BE2C (cell line): ENCODE data around the gene DNMT3L.

Experiments used
- DNase-seq: peaks from one replicate; pipeline ENCODE4 v3.0.0-alpha.2; 2020
- H3K27me3 ChIP-seq: fragments of 250-450 bp; sonication (Bioruptor Pico); 2 replicates; pipeline ENCODE4 v1.5.1; 2020; ENCODE audit warnings: mild to moderate bottlenecking
- H3K36me3 ChIP-seq: fragments of 250-450 bp; sonication (Bioruptor Pico); 2 replicates; pipeline ENCODE4 v1.5.1; 2020; ENCODE audit warnings: mild to moderate bottlenecking
- H3K4me1 ChIP-seq: fragments of 250-450 bp; sonication (Bioruptor Pico); 2 replicates; pipeline ENCODE4 v1.5.1; 2020
- H3K4me3 ChIP-seq: 2 replicates; pipeline ENCODE4 v1.5.1; 2011; ENCODE audit warnings: low read depth, low read length
- H3K9me3 ChIP-seq: fragments of 250-450 bp; sonication (Bioruptor Pico); 2 replicates; pipeline ENCODE4 v1.5.1; 2020
- CTCF ChIP-seq: IDR thresholded peaks from 2 replicates; pipeline ENCODE4 v1.5.1; 2012; ENCODE audit warnings: mild to moderate bottlenecking, low read depth, low read length

The DNMT3L gene

DNA sequence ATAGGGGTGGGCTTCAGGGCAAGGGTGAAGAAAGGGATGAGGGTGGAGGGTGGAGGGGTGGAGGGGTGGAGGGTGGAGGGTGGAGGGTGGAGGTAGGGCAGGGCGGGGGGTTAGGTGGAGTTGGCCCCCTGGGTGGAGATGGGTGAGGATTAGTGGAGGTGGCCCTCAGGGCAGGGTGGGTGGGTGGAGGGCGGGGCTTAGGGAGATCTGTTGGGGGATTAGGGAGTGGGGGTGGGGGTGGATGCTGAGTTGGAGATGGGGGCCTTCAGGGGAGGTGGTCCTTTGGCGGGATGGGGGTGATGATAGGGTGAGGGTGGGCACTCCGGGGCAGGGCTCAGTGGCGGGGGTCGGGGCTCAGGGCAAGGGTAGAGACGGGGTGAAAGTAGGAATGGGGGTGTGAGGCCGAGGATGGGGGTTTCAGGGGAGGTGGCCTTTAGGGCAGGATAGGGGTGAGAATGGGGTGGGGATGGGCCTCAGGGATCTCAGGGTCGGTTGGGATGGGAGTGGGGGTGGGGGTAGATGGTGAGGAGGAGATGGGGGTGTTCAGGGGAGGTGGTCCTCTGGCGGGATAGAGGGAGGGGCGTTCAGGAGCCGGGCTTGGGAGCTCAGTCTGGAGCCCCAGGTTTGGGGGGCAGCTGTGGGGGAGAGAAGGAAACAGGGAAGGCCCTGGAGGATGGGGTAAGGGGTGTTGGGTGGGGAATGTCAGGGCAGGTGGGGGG is 800 bp upstream of the DNMT3L start:
- Histone ChIP-seq H3K9me3 (no peaks in the 10 kb centered on the region), H3K27me3 (no peaks in the 10 kb centered on the region), H3K36me3 (no peaks in the 10 kb centered on the region), H3K4me3 (no peak overlapping the region), H3K4me1 (no peaks in the 10 kb centered on the region)
- TF ChIP-seq CTCF, result no peak
- no peak for DNase-seq

DNA sequence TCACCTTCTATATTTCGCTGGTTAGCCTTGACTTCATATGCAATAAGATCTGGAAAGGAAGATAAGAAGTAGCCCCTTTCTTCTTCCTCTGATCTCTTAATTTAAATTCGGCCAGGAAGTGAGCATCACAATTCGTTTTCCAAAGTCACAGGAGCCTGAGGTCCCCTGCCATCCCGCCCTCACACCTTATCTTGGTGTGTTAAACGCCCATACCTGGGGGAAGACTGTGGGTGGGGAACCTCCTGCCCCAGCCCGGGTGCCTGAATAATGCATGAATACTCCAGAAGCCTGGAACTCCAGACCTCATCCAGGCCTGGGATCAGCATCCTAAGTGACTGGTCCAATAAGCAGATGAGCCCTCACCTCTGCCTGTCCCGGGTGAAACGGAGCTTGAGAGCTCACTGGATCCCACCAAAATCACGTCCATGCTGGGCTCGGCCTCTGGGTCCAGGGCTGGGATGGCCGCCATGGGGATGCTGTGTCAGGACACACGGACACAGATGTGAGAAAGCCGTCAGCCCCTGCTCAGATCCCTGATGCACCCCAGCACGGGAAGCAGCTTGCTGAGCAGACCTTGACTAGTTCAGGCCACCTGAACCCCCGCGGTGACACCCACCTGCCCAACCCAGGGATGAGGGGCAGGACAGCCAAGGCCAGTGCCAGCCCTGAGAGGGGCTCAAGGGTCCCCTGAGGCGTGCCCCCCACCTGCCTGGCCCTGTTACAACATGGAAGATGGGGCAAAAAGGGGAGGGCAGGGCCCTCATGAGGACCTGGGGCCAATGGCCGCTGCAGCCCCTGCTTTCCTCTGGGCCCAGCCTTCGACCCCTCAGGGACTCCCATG is 686 bp downstream of the DNMT3L start:
- DNase-seq, result no peak

GRCh38 chr21:44260066-44260465 is 1.6 kb downstream of the DNMT3L start:
- DNase-seq, result no peak
- H3K36me3 ChIP-seq, result no peaks in the 10 kb centered on the region
- H3K27me3 ChIP-seq, result no peaks in the 10 kb centered on the region
- no peaks in the 10 kb centered on the region for H3K4me1 ChIP-seq
- TF ChIP-seq CTCF, result no peak
- H3K4me3 ChIP-seq, result no peak overlapping the region
- H3K9me3 ChIP-seq, result no peaks in the 10 kb centered on the region

More for the DNA sequence above, 686 bp downstream of the DNMT3L start:
- no peak for TF ChIP-seq CTCF
- no peaks in the 10 kb centered on the region for H3K27me3 ChIP-seq
- H3K4me3 ChIP-seq, result no peak overlapping the region
- H3K4me1 ChIP-seq, result no peaks in the 10 kb centered on the region
- H3K36me3 ChIP-seq, result no peaks in the 10 kb centered on the region
- H3K9me3 ChIP-seq, result no peaks in the 10 kb centered on the region

- Histone ChIP-seq H3K4me3 (no peak overlapping the region), H3K4me1 (no peaks in the 10 kb centered on the region), H3K9me3 (no peaks in the 10 kb centered on the region), H3K27me3 (peaks cover 3% of the 10 kb centered on the region; the same call in 1 of the 2 replicates), H3K36me3 (no peaks in the 10 kb centered on the region)
- no peak for TF ChIP-seq CTCF
- no peak for DNase-seq
Observed at GRCh38 chr21:44259082-44259705, 2.5 kb downstream of the DNMT3L start.

DNA sequence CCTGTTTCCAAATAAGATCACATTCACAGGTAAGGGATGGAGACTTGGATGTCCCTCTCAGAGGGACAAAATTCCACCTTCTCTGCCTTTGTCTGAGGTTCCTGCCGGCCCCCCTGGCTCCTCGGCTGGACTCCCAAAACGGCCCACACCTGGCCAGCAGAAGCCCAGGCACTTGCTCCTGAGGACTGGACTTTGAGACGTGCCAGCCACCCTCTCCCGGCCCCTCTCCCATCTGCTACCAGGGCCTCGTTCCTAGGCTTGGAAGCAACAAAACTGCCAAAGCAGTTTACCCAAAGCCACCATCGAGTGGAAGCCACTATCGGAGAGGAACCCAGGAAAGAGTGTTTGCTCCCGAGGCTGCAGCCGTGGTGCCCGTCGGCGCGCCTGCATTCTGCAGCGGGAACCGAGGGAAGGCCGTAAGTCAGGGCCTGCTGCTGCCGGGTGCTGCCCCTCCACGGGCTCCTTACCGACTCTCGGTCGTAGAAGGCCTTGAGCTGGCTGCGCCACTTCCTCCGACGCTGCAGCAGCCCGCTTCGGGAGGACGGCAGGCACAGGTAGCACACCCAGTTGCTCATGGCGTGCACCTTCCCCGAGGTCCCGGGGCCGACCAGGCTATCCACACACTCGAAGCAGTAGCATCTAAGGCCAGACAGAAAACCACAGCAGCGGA is 3.5 kb downstream of the DNMT3L start:
- no peak for TF ChIP-seq CTCF
- no peak overlapping the region for H3K4me3 ChIP-seq
- DNase-seq, result no peak
- H3K9me3 ChIP-seq, result no peaks in the 10 kb centered on the region
- H3K4me1 ChIP-seq, result no peaks in the 10 kb centered on the region
- H3K27me3 ChIP-seq, result peaks cover 8% of the 10 kb centered on the region; the same call in 1 of the 2 replicates
- H3K36me3 ChIP-seq, result no peaks in the 10 kb centered on the region
